ENCODE measurements around the gene LYAR. TPM values are rescaled to one million over a fixed set of nuclear protein-coding genes. Genes with fewer than 3 reads are reported as not detected.

LYAR gene
- total RNA-seq, 1 experiment from 2014 or later = 24.3 TPM

DNA sequence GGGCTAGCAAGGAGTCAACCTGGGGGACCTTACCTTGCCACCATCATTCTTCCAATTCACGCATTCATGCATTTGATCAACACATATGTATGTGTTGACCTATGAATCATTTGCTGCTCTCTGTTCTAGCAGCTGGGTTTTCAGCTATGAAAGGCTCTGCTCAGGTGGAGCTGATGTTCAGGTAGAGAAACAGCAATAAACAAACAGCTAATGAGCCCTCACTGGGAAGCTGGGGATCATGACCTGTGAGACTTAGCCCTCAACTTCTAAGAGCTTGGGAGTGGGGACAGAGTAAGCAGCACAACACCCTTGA, 61.6 kb downstream of the LYAR start:
- Histone ChIP-seq H3K9me3 (ENCODE audit: control insufficient read depth, insufficient read depth, low read depth, low read length) (no peaks in the 10 kb centered on the region), H3K27me3 (ENCODE audit: control insufficient read depth, insufficient read depth, low read length) (no peaks in the 10 kb centered on the region), H3K27ac (ENCODE audit: low read length) (no peak overlapping the region), H3K36me3 (ENCODE audit: control insufficient read depth, insufficient read depth, low read length) (no peaks in the 10 kb centered on the region), H3K4me3 (ENCODE audit: low read depth in 2 of 2, low read length in 2 of 2) (no peak overlapping the region), H3K4me1 (ENCODE audit: control insufficient read depth, insufficient read depth, low read length) (no peaks in the 10 kb centered on the region)
- in situ Hi-C loops (cut with HindIII; ENCODE audit: low pct_unique_long_range_greater_than_20kb, low sequenced_read_pairs) (no loop called here), intact Hi-C loops (cut with micrococcal nuclease; ENCODE audit: unreplicated experiment) (no loop called here)
- ChIA-PET CTCF (no interaction called here), POLR2A (no interaction called here)
- no peak for DNase-seq (ENCODE audit: low read depth, low spot score)
- BruUV-seq (replicated peaks) = no TSS peak
- ATAC-seq = no peak
- TF ChIP-seq, protein P1, sequence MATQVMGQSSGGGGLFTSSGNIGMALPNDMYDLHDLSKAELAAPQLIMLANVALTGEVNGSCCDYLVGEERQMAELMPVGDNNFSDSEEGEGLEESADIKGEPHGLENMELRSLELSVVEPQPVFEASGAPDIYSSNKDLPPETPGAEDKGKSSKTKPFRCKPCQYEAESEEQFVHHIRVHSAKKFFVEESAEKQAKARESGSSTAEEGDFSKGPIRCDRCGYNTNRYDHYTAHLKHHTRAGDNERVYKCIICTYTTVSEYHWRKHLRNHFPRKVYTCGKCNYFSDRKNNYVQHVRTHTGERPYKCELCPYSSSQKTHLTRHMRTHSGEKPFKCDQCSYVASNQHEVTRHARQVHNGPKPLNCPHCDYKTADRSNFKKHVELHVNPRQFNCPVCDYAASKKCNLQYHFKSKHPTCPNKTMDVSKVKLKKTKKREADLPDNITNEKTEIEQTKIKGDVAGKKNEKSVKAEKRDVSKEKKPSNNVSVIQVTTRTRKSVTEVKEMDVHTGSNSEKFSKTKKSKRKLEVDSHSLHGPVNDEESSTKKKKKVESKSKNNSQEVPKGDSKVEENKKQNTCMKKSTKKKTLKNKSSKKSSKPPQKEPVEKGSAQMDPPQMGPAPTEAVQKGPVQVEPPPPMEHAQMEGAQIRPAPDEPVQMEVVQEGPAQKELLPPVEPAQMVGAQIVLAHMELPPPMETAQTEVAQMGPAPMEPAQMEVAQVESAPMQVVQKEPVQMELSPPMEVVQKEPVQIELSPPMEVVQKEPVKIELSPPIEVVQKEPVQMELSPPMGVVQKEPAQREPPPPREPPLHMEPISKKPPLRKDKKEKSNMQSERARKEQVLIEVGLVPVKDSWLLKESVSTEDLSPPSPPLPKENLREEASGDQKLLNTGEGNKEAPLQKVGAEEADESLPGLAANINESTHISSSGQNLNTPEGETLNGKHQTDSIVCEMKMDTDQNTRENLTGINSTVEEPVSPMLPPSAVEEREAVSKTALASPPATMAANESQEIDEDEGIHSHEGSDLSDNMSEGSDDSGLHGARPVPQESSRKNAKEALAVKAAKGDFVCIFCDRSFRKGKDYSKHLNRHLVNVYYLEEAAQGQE (IDR thresholded peaks at IDR 0.05; ENCODE audit: insufficient read depth in 1 of 2, low read depth in 2 of 2, low read length in 1 of 2) = no peak
- TF ChIP-seq POLR2AphosphoS5 (IDR thresholded peaks at IDR 0.05; ENCODE audit: low read depth, low read length) (no peak), TCF7L2 (IDR thresholded peaks at IDR 0.05; ENCODE audit: low read depth, low read length) (no peak), SIN3A (IDR thresholded peaks at IDR 0.05; ENCODE audit: borderline replicate concordance, insufficient read depth, low read depth, low read length) (no peak)
- TF ChIP-seq, protein P2, sequence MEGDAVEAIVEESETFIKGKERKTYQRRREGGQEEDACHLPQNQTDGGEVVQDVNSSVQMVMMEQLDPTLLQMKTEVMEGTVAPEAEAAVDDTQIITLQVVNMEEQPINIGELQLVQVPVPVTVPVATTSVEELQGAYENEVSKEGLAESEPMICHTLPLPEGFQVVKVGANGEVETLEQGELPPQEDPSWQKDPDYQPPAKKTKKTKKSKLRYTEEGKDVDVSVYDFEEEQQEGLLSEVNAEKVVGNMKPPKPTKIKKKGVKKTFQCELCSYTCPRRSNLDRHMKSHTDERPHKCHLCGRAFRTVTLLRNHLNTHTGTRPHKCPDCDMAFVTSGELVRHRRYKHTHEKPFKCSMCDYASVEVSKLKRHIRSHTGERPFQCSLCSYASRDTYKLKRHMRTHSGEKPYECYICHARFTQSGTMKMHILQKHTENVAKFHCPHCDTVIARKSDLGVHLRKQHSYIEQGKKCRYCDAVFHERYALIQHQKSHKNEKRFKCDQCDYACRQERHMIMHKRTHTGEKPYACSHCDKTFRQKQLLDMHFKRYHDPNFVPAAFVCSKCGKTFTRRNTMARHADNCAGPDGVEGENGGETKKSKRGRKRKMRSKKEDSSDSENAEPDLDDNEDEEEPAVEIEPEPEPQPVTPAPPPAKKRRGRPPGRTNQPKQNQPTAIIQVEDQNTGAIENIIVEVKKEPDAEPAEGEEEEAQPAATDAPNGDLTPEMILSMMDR (IDR thresholded peaks at IDR 0.05) = no peak

DNA sequence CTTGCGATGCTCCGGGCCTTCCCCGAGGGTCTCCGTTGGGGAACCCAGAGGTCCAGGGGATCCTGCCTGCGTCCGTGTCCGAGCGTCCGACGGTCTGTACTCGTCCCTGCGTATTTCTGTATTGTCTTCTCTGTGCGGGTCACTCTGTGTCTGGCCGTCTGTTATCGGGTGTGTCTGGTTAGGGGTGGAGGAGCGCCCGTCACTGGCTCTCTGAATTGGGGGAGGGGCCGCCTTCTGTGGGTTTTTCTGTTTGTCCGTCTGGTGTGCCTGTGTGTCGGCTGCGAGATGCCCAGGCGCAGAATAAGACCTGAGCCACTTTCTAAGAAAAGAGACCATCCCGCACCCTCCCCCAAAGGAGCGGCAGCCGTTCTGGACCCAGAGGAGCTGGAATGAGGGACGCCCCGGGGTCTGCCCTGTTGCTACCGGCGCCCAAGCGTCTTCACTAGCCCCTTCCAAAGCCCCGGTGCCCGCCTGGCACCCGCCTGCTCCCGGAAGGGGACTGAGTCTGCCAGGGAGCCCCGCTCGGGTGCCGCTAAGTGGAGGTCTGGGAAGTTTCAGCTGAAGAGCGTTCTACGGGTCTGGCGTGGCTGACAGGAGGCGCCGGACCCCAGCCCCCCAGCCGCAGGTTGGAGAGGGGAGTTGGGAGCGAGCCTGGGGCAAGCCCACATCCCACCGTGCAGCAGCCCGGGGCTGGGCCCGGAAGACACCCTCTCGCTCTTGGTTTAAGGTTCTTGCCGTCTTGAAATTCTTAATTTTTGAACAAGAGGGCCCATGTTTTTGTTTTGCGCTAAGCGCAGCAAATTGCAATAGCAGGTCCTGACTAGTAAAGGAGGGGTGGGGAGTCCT, 62.2 kb downstream of the LYAR start:
- Histone ChIP-seq H3K4me1 (ENCODE audit: control insufficient read depth, insufficient read depth, low read length) (no peaks in the 10 kb centered on the region), H3K9me3 (ENCODE audit: control insufficient read depth, insufficient read depth, low read depth, low read length) (no peaks in the 10 kb centered on the region), H3K4me3 (ENCODE audit: low read depth in 2 of 2, low read length in 2 of 2) (no peak overlapping the region), H3K27me3 (ENCODE audit: control insufficient read depth, insufficient read depth, low read length) (no peaks in the 10 kb centered on the region), H3K27ac (ENCODE audit: low read length) (no peak overlapping the region), H3K36me3 (ENCODE audit: control insufficient read depth, insufficient read depth, low read length) (no peaks in the 10 kb centered on the region)
- no peak for TF ChIP-seq POLR2AphosphoS5 (IDR thresholded peaks at IDR 0.05; ENCODE audit: low read depth, low read length)
- TF ChIP-seq, protein P2 (IDR thresholded peaks at IDR 0.05) = no peak
- no peak for TF ChIP-seq TCF7L2 (IDR thresholded peaks at IDR 0.05; ENCODE audit: low read depth, low read length)
- no peak for TF ChIP-seq SIN3A (IDR thresholded peaks at IDR 0.05; ENCODE audit: borderline replicate concordance, insufficient read depth, low read depth, low read length)
- TF ChIP-seq, protein P1 (IDR thresholded peaks at IDR 0.05; ENCODE audit: insufficient read depth in 1 of 2, low read depth in 2 of 2, low read length in 1 of 2) = no peak
- CTCF ChIA-PET = no interaction called here
- ATAC-seq (no peak), DNase-seq (ENCODE audit: low read depth, low spot score) (no peak)
- POLR2A ChIA-PET = no interaction called here
- in situ Hi-C loops (cut with HindIII; ENCODE audit: low pct_unique_long_range_greater_than_20kb, low sequenced_read_pairs) (no loop called here), intact Hi-C loops (cut with micrococcal nuclease; ENCODE audit: unreplicated experiment) (no loop called here)
- no TSS peak for BruUV-seq (replicated peaks)
